Mesenchymal stem cell (in vitro differentiated cells and primary cell): ENCODE data around the gene OR2A42.
"Not testable (repeated sequence)": the region's sequence is repeated elsewhere in the genome, so short reads cannot be mapped to it uniquely, and the experiment has no call there.

ENCODE experiments used
- DNase-seq: peaks from one replicate; pipeline ENCODE4 v3.0.0-alpha.2; 2013
- H2AFZ ChIP-seq: one replicate; pipeline ENCODE4 v1.6.1; 2013; ENCODE audit warnings: low read depth, mild to moderate bottlenecking, control low read depth, inconsistent platforms, low read length, moderate library complexity
- H2AK5ac ChIP-seq: 2 replicates; pipeline ENCODE4 v1.6.1; 2013; ENCODE audit warnings: low read length, moderate library complexity, mild to moderate bottlenecking, inconsistent platforms; ENCODE audit not compliant: severe bottlenecking
- H2BK120ac ChIP-seq: one replicate; pipeline ENCODE4 v1.6.1; 2013; ENCODE audit warnings: low read depth, mild to moderate bottlenecking, inconsistent platforms, low read length, moderate library complexity
- H2BK12ac ChIP-seq, 2 experiments: one replicate each; pipeline ENCODE4 v1.6.1; 2013; ENCODE audit warnings: inconsistent platforms in 2 of 2, low read length in 2 of 2, mild to moderate bottlenecking in 2 of 2, moderate library complexity in 2 of 2, control low read depth in 1 of 2
- H2BK15ac ChIP-seq: one replicate; pipeline ENCODE4 v1.6.1; 2013; ENCODE audit warnings: mild to moderate bottlenecking, low read depth, inconsistent platforms; ENCODE audit not compliant: poor library complexity, severe bottlenecking
- H2BK5ac ChIP-seq: 2 replicates; pipeline ENCODE4 v1.6.1; 2013; ENCODE audit warnings: low read depth, mild to moderate bottlenecking, low read length, control low read depth, inconsistent platforms; ENCODE audit not compliant: poor library complexity, severe bottlenecking
- H3K14ac ChIP-seq, 2 experiments: one replicate each; pipeline ENCODE4 v1.6.1; 2013; ENCODE audit warnings: inconsistent platforms in 2 of 2, low read length in 2 of 2, control low read depth in 1 of 2, mild to moderate bottlenecking in 1 of 2, moderate library complexity in 1 of 2
- H3K18ac ChIP-seq, 2 experiments: one replicate each; pipeline ENCODE4 v1.6.1; 2013; ENCODE audit warnings: inconsistent platforms in 2 of 2, low read length in 2 of 2, control low read depth in 1 of 2, low read depth in 1 of 2, mild to moderate bottlenecking in 1 of 2
- H3K23ac ChIP-seq, 2 experiments: one replicate each; pipeline ENCODE4 v1.6.1; 2013; ENCODE audit warnings: inconsistent platforms in 2 of 2, low read length in 2 of 2, mild to moderate bottlenecking in 2 of 2, moderate library complexity in 2 of 2, control low read depth in 1 of 2
- H3K27ac ChIP-seq: 2 replicates; pipeline ENCODE4 v1.5.1; 2013; ENCODE audit warnings: mild to moderate bottlenecking, moderate library complexity, low read length, control low read depth, inconsistent platforms; ENCODE audit not compliant: poor library complexity, severe bottlenecking
- H3K27me3 ChIP-seq, 2 experiments: 2 replicates each; pipeline versions ENCODE4 v1.6.1 to v1.7.0; 2013; ENCODE audit warnings: low read length in 2 of 2, mild to moderate bottlenecking in 2 of 2, moderate library complexity in 2 of 2, control low read depth in 1 of 2, inconsistent platforms in 1 of 2; ENCODE audit not compliant: control insufficient read depth in 1 of 2, insufficient read depth in 1 of 2
- H3K36me3 ChIP-seq, 2 experiments: 2 replicates each; pipeline versions ENCODE4 v1.6.1 to v1.7.0; 2013; ENCODE audit warnings: low read length in 2 of 2, control low read depth in 1 of 2, inconsistent platforms in 1 of 2, low read depth in 1 of 2, mild to moderate bottlenecking in 1 of 2; ENCODE audit not compliant: insufficient read depth in 2 of 2, control insufficient read depth in 1 of 2
- H3K4ac ChIP-seq, 2 experiments: one replicate each; pipeline ENCODE4 v1.6.1; 2013; ENCODE audit warnings: inconsistent platforms in 2 of 2, low read length in 2 of 2, mild to moderate bottlenecking in 2 of 2, moderate library complexity in 2 of 2, control low read depth in 1 of 2, low read depth in 1 of 2
- H3K4me1 ChIP-seq: 2 replicates; pipeline ENCODE4 v1.6.1; 2013; ENCODE audit warnings: low read depth, low read length, control low read depth; ENCODE audit not compliant: control insufficient read depth, insufficient read depth
- H3K4me2 ChIP-seq: 2 replicates; pipeline ENCODE4 v1.6.1; 2013; ENCODE audit warnings: low read length, mild to moderate bottlenecking, inconsistent platforms; ENCODE audit not compliant: poor library complexity, severe bottlenecking
- H3K4me3 ChIP-seq, 2 experiments: 2 replicates each; pipeline versions ENCODE4 v1.5.1 to v1.7.0; 2013; ENCODE audit warnings: low read length in 2 of 2, mild to moderate bottlenecking in 2 of 2, control low read depth in 1 of 2, low read depth in 1 of 2; ENCODE audit not compliant: insufficient read depth in 1 of 2
- H3K79me1 ChIP-seq: replicated peaks from 2 replicates; pipeline ENCODE4 v1.6.1; 2013; ENCODE audit warnings: mild to moderate bottlenecking, control low read depth, low read length, inconsistent platforms; ENCODE audit not compliant: poor library complexity, severe bottlenecking
- H3K9ac ChIP-seq: 2 replicates; pipeline ENCODE4 v1.7.0; 2013; ENCODE audit warnings: mild to moderate bottlenecking, low read length, moderate library complexity
- H3K9me3 ChIP-seq: 2 replicates; pipeline ENCODE4 v1.7.0; 2013; ENCODE audit warnings: mild to moderate bottlenecking, low read length; ENCODE audit not compliant: control insufficient read depth
- H4K8ac ChIP-seq: one replicate; pipeline ENCODE4 v1.6.1; 2013; ENCODE audit warnings: inconsistent platforms, mild to moderate bottlenecking, low read length, moderate library complexity
- H4K91ac ChIP-seq: one replicate; pipeline ENCODE4 v1.6.1; 2013; ENCODE audit warnings: mild to moderate bottlenecking, low read length, inconsistent platforms
- WGBS: methylation state at CpG from one replicate; pipeline ENCODE4 v1.1.7; 2013; ENCODE audit warnings: mixed read lengths; 5-methylcytosine and 5-hydroxymethylcytosine counted together

Gene OR2A42

GRCh38 chr7:144255471-144255897 is 16.1 kb upstream of the OR2A42 start:
- no peaks in the 10 kb centered on the region for H3K36me3 ChIP-seq
- no peaks in the 10 kb centered on the region for H3K27me3 ChIP-seq
- DNase-seq = peak; percentile 0
- no peak overlapping the region for H2BK15ac ChIP-seq
- no peak overlapping the region for H2BK120ac ChIP-seq
- no peaks in the 10 kb centered on the region for H3K79me1 ChIP-seq
- no peak overlapping the region for H3K4me3 ChIP-seq
- H3K14ac ChIP-seq = no peak overlapping the region
- no peak overlapping the region for H4K91ac ChIP-seq
- H3K4me2 ChIP-seq = no peak overlapping the region
- H3K27ac ChIP-seq = no peak overlapping the region
- WGBS = 70% methylated on average over 4 of the region's 5 CpGs
- H2AK5ac ChIP-seq = no peak overlapping the region
- no peak overlapping the region for H2AFZ ChIP-seq
- H2BK12ac ChIP-seq = no peak overlapping the region
- H2BK5ac ChIP-seq = no peak overlapping the region
- no peak overlapping the region for H3K18ac ChIP-seq
- no peak overlapping the region for H3K4ac ChIP-seq
- no peak overlapping the region for H3K23ac ChIP-seq
- no peaks in the 10 kb centered on the region for H3K4me1 ChIP-seq
- H3K9me3 ChIP-seq = no peaks in the 10 kb centered on the region
- no peak overlapping the region for H3K9ac ChIP-seq
- H4K8ac ChIP-seq = no peak overlapping the region

- H3K9ac ChIP-seq, H3K18ac ChIP-seq, H3K27me3 ChIP-seq, H3K27ac ChIP-seq, H2BK12ac ChIP-seq, H3K4me3 ChIP-seq, H3K79me1 ChIP-seq, H2AFZ ChIP-seq, H2AK5ac ChIP-seq, H3K14ac ChIP-seq, H4K8ac ChIP-seq, H3K4me2 ChIP-seq, H4K91ac ChIP-seq, H3K4me1 ChIP-seq, H3K23ac ChIP-seq, H3K4ac ChIP-seq, DNase-seq, H2BK5ac ChIP-seq, H3K9me3 ChIP-seq, H2BK15ac ChIP-seq, H3K36me3 ChIP-seq, H2BK120ac ChIP-seq: not testable (repeated sequence)
- WGBS = no CpG with 5 or more reads among the region's 4 CpGs
Observed at GRCh38 chr7:144252307-144252706, 12.9 kb upstream of the OR2A42 start.

GRCh38 chr7:144247674-144248330 is 8.4 kb upstream of the OR2A42 start:
- no CpG with 5 or more reads among the region's 1 CpG for WGBS
- not testable (repeated sequence) for H2AK5ac ChIP-seq

GRCh38 chr7:144246967-144247366 is 7.6 kb upstream of the OR2A42 start:
- H3K14ac ChIP-seq, H2BK5ac ChIP-seq, H2BK12ac ChIP-seq, H4K8ac ChIP-seq, H3K18ac ChIP-seq, H3K4me1 ChIP-seq, H3K4ac ChIP-seq, H3K23ac ChIP-seq, H2BK15ac ChIP-seq, DNase-seq, H3K27ac ChIP-seq, H3K4me3 ChIP-seq, H3K36me3 ChIP-seq, H4K91ac ChIP-seq, H2BK120ac ChIP-seq, H3K79me1 ChIP-seq, H3K4me2 ChIP-seq, H2AFZ ChIP-seq, H2AK5ac ChIP-seq, H3K27me3 ChIP-seq, H3K9ac ChIP-seq, H3K9me3 ChIP-seq: not testable (repeated sequence)
- WGBS = no CpG with 5 or more reads among the region's 5 CpGs

More at GRCh38 chr7:144247674-144248330, 8.4 kb upstream of the OR2A42 start:
- H3K4me3 ChIP-seq, H2AFZ ChIP-seq, H3K36me3 ChIP-seq, H3K23ac ChIP-seq, H4K8ac ChIP-seq, H2BK5ac ChIP-seq, H3K9me3 ChIP-seq, H3K27me3 ChIP-seq, H4K91ac ChIP-seq, H3K4me1 ChIP-seq, H2BK12ac ChIP-seq, H3K27ac ChIP-seq, DNase-seq, H2BK15ac ChIP-seq, H3K18ac ChIP-seq, H3K4ac ChIP-seq, H3K4me2 ChIP-seq, H3K9ac ChIP-seq, H3K14ac ChIP-seq, H2BK120ac ChIP-seq, H3K79me1 ChIP-seq: not testable (repeated sequence)
